GM23338 (cell line): Measurements from ENCODE around the gene LRWD1.

Source experiments
- CREB1 ChIP-seq: fragments of 250-450 bp; sonication (Bioruptor Pico); IDR thresholded peaks from 2 replicates; pipeline ENCODE4 v1.5.0; 2020; ENCODE audit warnings: low read depth, mild to moderate bottlenecking, moderate library complexity
- CTCF ChIP-seq, 2 experiments: fragments of 200-600 bp in 1 of 2; sonication (generic) in 1 of 2; conservative IDR thresholded peaks; 2 replicates each; pipeline versions ENCODE4 v1.5.1 to v1.6.1; 2016 to 2017; ENCODE audit warnings: antibody characterized with exemption in 2 of 2, low read depth in 2 of 2, mild to moderate bottlenecking in 2 of 2, moderate library complexity in 1 of 2
- ETS1 ChIP-seq: IDR thresholded peaks from 2 replicates; pipeline ENCODE4 v1.6.1; 2016; ENCODE audit warnings: antibody characterized with exemption
- EZH2 ChIP-seq: fragments of 200-600 bp; sonication (generic); IDR thresholded peaks from one replicate; pipeline ENCODE4 v1.8.0; 2017; ENCODE audit warnings: antibody characterized with exemption, mild to moderate bottlenecking, low read depth; ENCODE audit not compliant: unreplicated experiment
- EZH2phosphoT487 ChIP-seq: fragments of 200-600 bp; sonication (generic); IDR thresholded peaks from one replicate; pipeline ENCODE4 v1.8.1; 2018; ENCODE audit warnings: antibody characterized with exemption; ENCODE audit not compliant: unreplicated experiment
- JUNB ChIP-seq: IDR thresholded peaks from one replicate; pipeline ENCODE4 v1.6.1; 2016; ENCODE audit warnings: antibody characterized with exemption; ENCODE audit not compliant: unreplicated experiment
- NANOG ChIP-seq: IDR thresholded peaks from 2 replicates; pipeline ENCODE4 v1.6.1; 2016; ENCODE audit warnings: antibody characterized with exemption, borderline replicate concordance
- POLR2AphosphoS5 ChIP-seq: IDR thresholded peaks from 2 replicates; pipeline ENCODE4 v1.6.1; 2016; ENCODE audit warnings: antibody characterized with exemption, low read depth
- REST ChIP-seq: IDR thresholded peaks from one replicate; pipeline ENCODE4 v1.6.1; 2018; ENCODE audit warnings: antibody characterized with exemption; ENCODE audit not compliant: unreplicated experiment
- STAT1 ChIP-seq: IDR thresholded peaks from one replicate; pipeline ENCODE4 v1.6.1; 2016; ENCODE audit warnings: antibody characterized with exemption; ENCODE audit not compliant: unreplicated experiment
- ZNF114 ChIP-seq: fragments of 250-450 bp; sonication (Bioruptor Pico); IDR thresholded peaks from 2 replicates; pipeline ENCODE4 v1.5.0; 2020; ENCODE audit warnings: mild to moderate bottlenecking, moderate library complexity
- ZNF331 ChIP-seq: fragments of 250-450 bp; sonication (Bioruptor Pico); IDR thresholded peaks from 2 replicates; pipeline ENCODE4 v1.5.0; 2020; ENCODE audit warnings: low read depth, mild to moderate bottlenecking, moderate library complexity
- ZNF462 ChIP-seq: fragments of 250-450 bp; sonication (Bioruptor Pico); IDR thresholded peaks from 2 replicates; pipeline ENCODE4 v1.5.0; 2020; ENCODE audit warnings: mild to moderate bottlenecking, moderate library complexity

GRCh38 chr7:102425639-102426267 is 39.0 kb upstream of the LRWD1 start:
- no peak for TF ChIP-seq CTCF (conservative IDR thresholded peaks at IDR 0.05; ENCODE audit: low read depth in 2 of 2)
- no peak for TF ChIP-seq EZH2
- no peak for TF ChIP-seq POLR2AphosphoS5
- TF ChIP-seq REST, result no peak
- TF ChIP-seq CREB1, result no peak
- no peak for TF ChIP-seq JUNB
- TF ChIP-seq NANOG, result no peak
- no peak for TF ChIP-seq EZH2phosphoT487
- TF ChIP-seq ETS1, result no peak
- no peak for TF ChIP-seq ZNF331 (CRISPR knock-in tag)
- TF ChIP-seq ZNF114 (CRISPR knock-in tag), result no peak
- TF ChIP-seq STAT1, result no peak
- no peak for TF ChIP-seq ZNF462 (CRISPR knock-in tag)
